CD4-positive, alpha-beta memory T cell (primary cell): ENCODE data around the gene DAB1. TPM values are rescaled to one million over a fixed set of nuclear protein-coding genes. Genes with fewer than 3 reads are reported as not detected.

Source experiments
- CTCF ChIA-PET: fragments of 350-600 bp; sonication (Branson Sonifier 250); formaldehyde crosslinking; loops from one replicate; lab custom pipeline; 2021; ENCODE audit warnings: inconsistent platforms; ENCODE audit not compliant: partially characterized antibody; lab: Charles Lee
- POLR2A ChIA-PET: fragments of 350-600 bp; sonication (Branson Sonifier 250); formaldehyde crosslinking; loops from one replicate; lab custom pipeline; 2021; ENCODE audit not compliant: partially characterized antibody; lab: Charles Lee
- DNase-seq, 5 donors: peaks; one replicate each; pipeline versions ENCODE4 v3.0.0 to v3.0.0-alpha.2; 2020 to 2022; ENCODE audit warnings: mixed read lengths in 1 of 5
- H3K27ac ChIP-seq: one replicate; pipeline ENCODE4 v1.7.0; 2013; ENCODE audit warnings: low read depth, low read length
- H3K27me3 ChIP-seq: 2 replicates; pipeline ENCODE4 v1.7.0; 2013; ENCODE audit warnings: mild to moderate bottlenecking, low read length, moderate library complexity; ENCODE audit not compliant: insufficient read depth
- H3K36me3 ChIP-seq: 2 replicates; pipeline ENCODE4 v1.7.0; 2013; ENCODE audit warnings: mild to moderate bottlenecking, low read length, moderate library complexity; ENCODE audit not compliant: insufficient read depth
- H3K4me1 ChIP-seq: 2 replicates; pipeline ENCODE4 v1.7.0; 2013; ENCODE audit warnings: mild to moderate bottlenecking, low read length, moderate library complexity; ENCODE audit not compliant: insufficient read depth
- H3K4me3 ChIP-seq, 2 donors: one replicate each; pipeline ENCODE4 v1.7.0; 2013; ENCODE audit warnings: low read length in 2 of 2, mild to moderate bottlenecking in 1 of 2
- H3K9me3 ChIP-seq, 2 donors: one replicate each; pipeline ENCODE4 v1.7.0; 2013; ENCODE audit warnings: low read length in 2 of 2, control low read depth in 1 of 2; ENCODE audit not compliant: control insufficient read depth in 1 of 2
- H3K27ac Mint-ChIP-seq, 7 donors: one replicate each; pipeline ENCODE4 v1.8.0; 2020 to 2021; ENCODE audit warnings: mixed read lengths in 7 of 7, mild to moderate bottlenecking in 6 of 7, inconsistent platforms in 3 of 7, moderate library complexity in 3 of 7
- H3K27me3 Mint-ChIP-seq, 2 donors: one replicate each; pipeline ENCODE4 v1.8.0; 2020 to 2021; ENCODE audit warnings: mixed read lengths in 2 of 2
- H3K36me3 Mint-ChIP-seq, 2 donors: one replicate each; pipeline ENCODE4 v1.8.0; 2020 to 2021; ENCODE audit warnings: mixed read lengths in 2 of 2, inconsistent platforms in 1 of 2, mild to moderate bottlenecking in 1 of 2
- H3K4me1 Mint-ChIP-seq, 4 donors: one replicate each; pipeline ENCODE4 v1.8.0; 2020 to 2021; ENCODE audit warnings: mixed read lengths in 4 of 4, mild to moderate bottlenecking in 1 of 4
- H3K4me3 Mint-ChIP-seq, 8 donors: one replicate each; pipeline ENCODE4 v1.8.0; 2020 to 2021; ENCODE audit warnings: mixed read lengths in 8 of 8, mild to moderate bottlenecking in 7 of 8, moderate library complexity in 6 of 8, inconsistent platforms in 3 of 8
- H3K9me3 Mint-ChIP-seq, 8 donors: one replicate each; pipeline ENCODE4 v1.8.0; 2020 to 2021; ENCODE audit warnings: mixed read lengths in 8 of 8, mild to moderate bottlenecking in 5 of 8, inconsistent platforms in 3 of 8, moderate library complexity in 1 of 8
- intact Hi-C: fragments of 100-400 bp; cut with micrococcal nuclease; formaldehyde crosslinking; loops from one replicate; pipeline ENCODE4 v1.15.1; 2023
- polyA plus RNA-seq, 2 donors: library from polyadenylated mRNA; unstranded; fragments of 300-500 nt; fragmentation: Illumina TruSeq; gene quantifications; one replicate each; pipeline ENCODE4 v1.2.3, GENCODE V29; 2021
- total RNA-seq, 2 experiments: library from RNA; stranded (reverse); gene quantifications; one replicate each; pipeline ENCODE4 v1.2.3, GENCODE V29; 2021

DAB1 gene
- total and polyA plus RNA-seq, 4 experiments from 2014 or later, result 1.5 to 3.9 (median 3.2) TPM

DNA sequence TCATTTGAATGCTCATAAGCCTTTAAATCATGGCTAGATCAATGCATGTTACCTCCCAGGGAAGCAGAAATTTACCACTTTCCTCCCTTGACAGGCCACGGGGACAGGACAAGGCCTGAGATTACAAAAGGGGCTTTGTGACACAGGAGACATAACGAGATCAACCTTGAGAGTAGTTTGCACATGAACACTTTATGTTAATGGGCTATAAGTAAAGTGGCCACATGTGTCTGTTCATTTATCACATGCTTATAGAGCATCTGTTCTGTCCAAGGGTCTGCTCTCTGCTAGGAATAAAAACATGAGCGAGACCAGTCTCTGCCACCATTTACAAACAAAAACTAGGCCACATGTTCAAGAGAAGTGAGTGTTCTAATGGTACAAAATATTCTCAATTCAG lies 314.0 kb downstream of the DAB1 start:
- H3K27ac Mint-ChIP-seq, result no peak overlapping the region
- no peaks in the 10 kb centered on the region for H3K9me3 ChIP-seq
- H3K27me3 ChIP-seq, result no peaks in the 10 kb centered on the region
- no peak overlapping the region for H3K4me3 ChIP-seq
- no peaks in the 10 kb centered on the region for H3K4me1 ChIP-seq
- no peaks in the 10 kb centered on the region for H3K4me1 Mint-ChIP-seq
- peaks cover 0 to 1% (median 0%) of the 10 kb centered on the region in 8 donors for H3K9me3 Mint-ChIP-seq
- DNase-seq, result no peak
- ChIA-PET CTCF (no interaction called here), POLR2A (no interaction called here)
- H3K36me3 ChIP-seq, result no peaks in the 10 kb centered on the region
- no peaks in the 10 kb centered on the region for H3K36me3 Mint-ChIP-seq
- H3K27ac ChIP-seq, result no peak overlapping the region
- no peaks in the 10 kb centered on the region for H3K27me3 Mint-ChIP-seq
- H3K4me3 Mint-ChIP-seq, result no peak overlapping the region
- intact Hi-C loops, result no loop called here

DNA sequence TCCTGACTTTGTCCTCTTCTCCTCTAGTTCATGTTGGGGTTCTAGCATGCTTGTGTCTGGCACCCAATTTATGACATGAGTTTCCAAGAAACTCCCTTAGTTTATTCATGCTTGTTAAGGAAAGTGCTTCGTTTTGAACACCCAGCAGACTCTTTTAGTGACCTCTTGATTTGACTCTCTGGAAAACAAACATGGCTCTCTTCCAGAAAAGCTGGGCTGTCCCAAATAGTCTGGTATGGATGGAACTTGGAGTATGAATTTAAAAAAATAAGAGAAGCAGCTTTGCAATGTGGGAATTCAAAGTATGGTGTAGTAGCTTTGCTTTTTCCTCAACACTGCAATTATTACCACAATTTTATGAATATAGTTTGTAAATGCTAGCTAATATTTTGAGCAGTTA lies 314.6 kb downstream of the DAB1 start:
- Histone ChIP-seq H3K27me3 (no peaks in the 10 kb centered on the region), H3K4me1 (no peaks in the 10 kb centered on the region), H3K4me3 (no peak overlapping the region), H3K9me3 (no peaks in the 10 kb centered on the region), H3K36me3 (no peaks in the 10 kb centered on the region), H3K27ac (no peak overlapping the region)
- Mint-ChIP-seq H3K27ac (no peak overlapping the region), H3K4me3 (no peak overlapping the region), H3K36me3 (no peaks in the 10 kb centered on the region), H3K4me1 (no peaks in the 10 kb centered on the region), H3K27me3 (no peaks in the 10 kb centered on the region), H3K9me3 (peaks cover 0 to 1% (median 0%) of the 10 kb centered on the region in 8 donors)
- POLR2A ChIA-PET, result no interaction called here
- CTCF ChIA-PET, result no interaction called here
- intact Hi-C loops, result no loop called here
- no peak for DNase-seq

DNA sequence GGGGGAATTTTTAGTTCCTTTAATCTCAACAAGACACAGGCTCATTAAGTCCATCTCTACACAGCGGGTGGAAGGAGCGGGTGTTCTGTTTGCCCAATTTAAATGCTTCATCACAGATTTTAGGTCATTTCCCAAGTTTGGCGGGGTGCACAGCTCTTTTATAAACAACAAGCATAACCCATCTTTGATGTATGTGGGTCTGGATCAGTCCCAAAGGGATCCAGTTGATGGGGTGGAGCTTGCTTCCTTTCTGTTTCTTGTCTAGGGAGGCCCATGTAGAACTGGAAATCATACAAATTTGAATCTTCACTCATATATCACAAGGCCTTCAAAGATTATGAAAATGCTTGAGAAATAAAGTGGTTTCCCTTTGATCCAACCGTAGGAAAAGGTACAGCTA lies 317.6 kb downstream of the DAB1 start:
- H3K4me1 ChIP-seq, result no peaks in the 10 kb centered on the region
- no peak overlapping the region for H3K27ac ChIP-seq
- Mint-ChIP-seq H3K9me3 (no peaks in the 10 kb centered on the region), H3K4me3 (no peak overlapping the region), H3K27me3 (no peaks in the 10 kb centered on the region), H3K4me1 (no peaks in the 10 kb centered on the region), H3K27ac (no peak overlapping the region), H3K36me3 (no peaks in the 10 kb centered on the region)
- H3K27me3 ChIP-seq, result no peaks in the 10 kb centered on the region
- DNase-seq, result no peak
- CTCF ChIA-PET, result interaction anchor here (0.8 kb wide), 1 partner anchor 9 kb away, joined by 3 read pairs; no protein-coding TSS in a partner anchor
- POLR2A ChIA-PET, result no interaction called here
- H3K4me3 ChIP-seq, result no peak overlapping the region
- no peaks in the 10 kb centered on the region for H3K9me3 ChIP-seq
- intact Hi-C loops, result no loop called here
- no peaks in the 10 kb centered on the region for H3K36me3 ChIP-seq

DNA sequence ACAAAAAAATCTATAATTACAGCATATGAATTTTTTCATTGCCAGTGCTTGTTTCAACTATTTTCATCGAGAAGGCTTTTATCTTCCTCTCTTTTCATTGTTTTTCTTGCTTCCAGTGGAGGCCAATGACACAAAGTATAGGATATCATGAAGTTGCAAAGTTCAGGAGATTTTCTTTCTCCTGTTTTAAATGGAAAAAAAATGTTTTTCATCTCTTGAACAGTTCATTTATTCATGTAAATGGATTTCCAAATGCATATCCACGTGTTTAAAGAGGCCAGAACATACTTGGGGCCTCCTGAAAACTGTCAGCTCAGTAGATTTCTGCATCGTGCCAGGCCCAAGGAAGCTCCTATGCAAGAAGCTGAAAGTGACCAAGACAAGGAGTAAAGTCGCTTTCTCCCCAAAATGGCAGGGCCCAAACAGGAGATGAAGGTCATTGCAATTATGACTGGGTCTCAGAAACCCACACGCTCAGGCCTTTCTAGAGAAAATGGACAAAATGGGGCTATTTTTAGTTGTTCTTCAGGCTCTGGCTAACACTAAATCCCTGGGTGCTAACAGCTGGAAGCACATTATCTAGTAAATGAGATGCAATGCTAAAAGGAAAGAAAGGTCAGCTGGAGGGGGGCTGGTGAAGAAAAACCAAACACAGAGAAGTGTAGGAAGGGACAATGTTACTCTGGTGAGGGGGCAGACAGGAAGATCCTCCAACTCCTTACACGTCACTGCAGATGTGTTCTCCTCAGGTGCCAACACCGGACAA lies 321.1 kb downstream of the DAB1 start:
- Mint-ChIP-seq H3K9me3 (peaks cover 0 to 2% (median 0%) of the 10 kb centered on the region in 8 donors), H3K27me3 (no peaks in the 10 kb centered on the region), H3K4me1 (no peaks in the 10 kb centered on the region), H3K27ac (no peak overlapping the region), H3K4me3 (no peak overlapping the region), H3K36me3 (no peaks in the 10 kb centered on the region)
- Histone ChIP-seq H3K27ac (no peak overlapping the region), H3K4me3 (no peak overlapping the region), H3K27me3 (no peaks in the 10 kb centered on the region), H3K36me3 (no peaks in the 10 kb centered on the region), H3K9me3 (no peaks in the 10 kb centered on the region), H3K4me1 (no peaks in the 10 kb centered on the region)
- CTCF ChIA-PET, result interaction anchor here (0.5 kb wide), 1 partner anchor 9 kb away, joined by 3 read pairs; no protein-coding TSS in a partner anchor
- intact Hi-C loops, result no loop called here
- POLR2A ChIA-PET, result no interaction called here
- no peak for DNase-seq

DNA sequence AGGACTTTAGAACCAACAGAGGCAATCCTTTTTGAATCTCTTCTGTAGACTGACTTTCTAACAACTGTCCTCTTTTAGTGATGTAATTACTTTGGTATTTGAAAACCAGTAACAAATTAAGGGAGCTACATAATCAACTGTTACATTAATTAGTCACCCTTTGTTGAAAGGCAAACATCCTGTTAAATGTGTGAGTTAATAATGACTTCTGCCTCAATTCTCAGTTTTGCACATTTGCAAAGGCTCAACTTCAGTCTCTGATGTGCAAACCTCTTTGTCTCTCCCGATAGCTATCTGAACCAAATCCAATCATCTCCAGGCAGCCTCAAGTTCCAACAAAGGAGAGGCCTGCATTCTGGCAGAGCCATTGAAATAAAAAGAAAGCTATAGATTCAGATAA lies 322.7 kb downstream of the DAB1 start:
- Histone ChIP-seq H3K27me3 (no peaks in the 10 kb centered on the region), H3K36me3 (no peaks in the 10 kb centered on the region), H3K4me1 (no peaks in the 10 kb centered on the region), H3K9me3 (no peaks in the 10 kb centered on the region), H3K4me3 (no peak overlapping the region), H3K27ac (no peak overlapping the region)
- H3K4me1 Mint-ChIP-seq, result no peaks in the 10 kb centered on the region
- peaks cover 0 to 3% (median under 1%) of the 10 kb centered on the region in 8 donors for H3K9me3 Mint-ChIP-seq
- POLR2A ChIA-PET, result no interaction called here
- no peaks in the 10 kb centered on the region for H3K27me3 Mint-ChIP-seq
- CTCF ChIA-PET, result no interaction called here
- H3K27ac Mint-ChIP-seq, result no peak overlapping the region
- H3K36me3 Mint-ChIP-seq, result no peaks in the 10 kb centered on the region
- intact Hi-C loops, result no loop called here
- no peak overlapping the region for H3K4me3 Mint-ChIP-seq
- no peak for DNase-seq

DNA sequence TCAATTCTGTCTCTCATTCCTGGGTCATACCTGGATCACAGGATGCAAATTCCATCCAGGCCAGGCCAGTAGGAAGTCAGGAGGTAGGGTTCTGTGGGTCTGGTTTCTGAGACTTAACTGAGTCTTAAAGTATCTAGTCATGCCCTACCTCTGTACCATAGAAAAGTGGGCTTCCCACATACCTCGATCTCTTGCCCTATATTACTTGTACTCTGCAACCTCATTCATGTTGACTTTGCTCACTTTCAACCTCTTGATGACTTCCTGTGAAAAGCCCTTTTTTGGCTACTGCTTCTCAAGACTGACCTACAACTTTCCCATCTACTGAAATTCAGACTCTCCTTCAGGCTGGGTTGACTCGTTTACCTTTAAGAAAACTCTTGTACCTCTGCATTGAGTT lies 329.1 kb downstream of the DAB1 start:
- no peaks in the 10 kb centered on the region for H3K4me1 ChIP-seq
- POLR2A ChIA-PET, result no interaction called here
- H3K4me1 Mint-ChIP-seq, result no peaks in the 10 kb centered on the region

DNA sequence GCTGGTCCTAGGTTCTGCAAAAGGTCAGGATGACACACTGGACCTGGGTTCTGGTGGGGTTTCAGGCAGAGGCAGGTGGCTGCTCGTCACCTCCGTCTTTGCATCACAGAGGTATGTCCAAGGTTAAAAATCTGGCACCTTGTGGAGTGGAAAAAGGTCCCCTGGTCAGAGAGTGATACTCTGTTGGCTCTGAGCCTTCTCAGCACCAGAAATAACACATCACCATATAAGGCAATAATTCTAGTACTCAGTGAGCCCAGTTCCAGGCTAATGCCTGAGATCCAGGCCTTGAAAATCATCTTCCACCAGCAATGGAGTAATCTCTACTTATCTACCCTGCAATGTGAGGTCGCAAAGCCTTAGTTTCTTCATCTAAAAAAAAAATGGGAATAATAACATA lies 330.7 kb downstream of the DAB1 start:
- CTCF ChIA-PET, result no interaction called here
- POLR2A ChIA-PET, result no interaction called here
- intact Hi-C loops, result no loop called here
- no peaks in the 10 kb centered on the region for H3K27me3 ChIP-seq
- no peak overlapping the region for H3K27ac ChIP-seq
- peaks cover 0 to 5% of the 10 kb centered on the region in 2 donors for H3K36me3 Mint-ChIP-seq
- H3K4me3 Mint-ChIP-seq, result no peak overlapping the region
- no peak for DNase-seq
- H3K27ac Mint-ChIP-seq, result no peak overlapping the region
- H3K4me1 ChIP-seq, result no peaks in the 10 kb centered on the region
- no peaks in the 10 kb centered on the region for H3K27me3 Mint-ChIP-seq
- H3K4me3 ChIP-seq, result no peak overlapping the region
- peaks cover 0 to 3% (median 0%) of the 10 kb centered on the region in 8 donors for H3K9me3 Mint-ChIP-seq
- H3K36me3 ChIP-seq, result no peaks in the 10 kb centered on the region
- no peaks in the 10 kb centered on the region for H3K4me1 Mint-ChIP-seq
- no peaks in the 10 kb centered on the region for H3K9me3 ChIP-seq

More for the DNA sequence above, 329.1 kb downstream of the DAB1 start:
- Histone ChIP-seq H3K4me3 (no peak overlapping the region), H3K27ac (no peak overlapping the region), H3K9me3 (no peaks in the 10 kb centered on the region), H3K27me3 (no peaks in the 10 kb centered on the region), H3K36me3 (no peaks in the 10 kb centered on the region)
- Mint-ChIP-seq H3K27me3 (no peaks in the 10 kb centered on the region), H3K9me3 (peaks cover 0 to 3% (median 0%) of the 10 kb centered on the region in 8 donors), H3K4me3 (no peak overlapping the region), H3K36me3 (peaks cover 0 to 5% of the 10 kb centered on the region in 2 donors), H3K27ac (no peak overlapping the region)
- no peak for DNase-seq
- intact Hi-C loops, result no loop called here
- CTCF ChIA-PET, result no interaction called here
